Measurements from ENCODE around the gene RPS18. TPM values are rescaled to one million over a fixed set of nuclear protein-coding genes. Genes with fewer than 3 reads are reported as not detected.

Gene RPS18
- total RNA-seq, 1 donor from 2014 or later, result 2,626 TPM

DNA sequence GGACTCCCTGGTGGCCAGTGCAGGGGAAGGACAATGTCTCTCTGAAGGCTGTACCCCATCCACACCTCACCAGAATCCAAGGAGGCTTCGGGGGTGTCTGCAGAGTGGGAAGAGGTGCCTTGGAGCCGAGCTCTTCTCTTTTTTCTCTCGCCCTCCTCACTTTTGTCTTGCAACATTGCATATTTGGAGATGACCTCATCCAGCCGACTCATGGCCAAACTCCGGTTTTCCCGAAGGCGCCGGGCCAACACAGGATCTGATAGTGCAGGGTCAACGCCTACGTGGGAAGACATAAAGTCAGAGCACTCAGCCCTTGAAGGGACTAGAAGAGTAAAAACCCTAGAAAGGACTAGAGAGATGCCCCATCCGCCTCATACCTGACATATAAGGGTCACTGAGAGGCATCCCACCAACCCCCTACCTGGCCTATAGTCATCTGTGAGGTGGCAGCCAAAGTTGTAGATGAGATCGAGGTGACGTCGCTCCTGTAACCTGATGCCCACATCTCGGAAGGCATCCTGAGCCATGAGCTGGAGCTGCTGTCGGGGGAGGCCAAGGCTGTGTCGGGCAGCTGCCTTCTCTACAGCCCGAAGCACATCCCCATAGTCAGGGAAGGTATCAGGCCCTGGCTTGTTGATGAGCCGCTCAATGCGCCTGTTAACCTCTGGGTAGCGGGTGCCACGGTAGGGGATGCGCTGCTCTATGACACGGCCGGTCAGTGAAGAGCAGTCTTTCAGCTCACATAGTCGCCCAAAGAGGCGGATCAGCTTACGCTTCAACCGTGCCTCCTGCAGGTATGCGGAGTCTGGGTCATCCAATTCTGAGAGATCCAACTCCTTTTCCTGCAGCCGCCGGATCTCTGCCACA, 48.7 kb downstream of the RPS18 start:
- H3K9me3 Mint-ChIP-seq, result no peaks in the 10 kb centered on the region
- H3K27ac Mint-ChIP-seq, result peak overlapping the region; percentile 21
- TF ChIP-seq, protein P1, sequence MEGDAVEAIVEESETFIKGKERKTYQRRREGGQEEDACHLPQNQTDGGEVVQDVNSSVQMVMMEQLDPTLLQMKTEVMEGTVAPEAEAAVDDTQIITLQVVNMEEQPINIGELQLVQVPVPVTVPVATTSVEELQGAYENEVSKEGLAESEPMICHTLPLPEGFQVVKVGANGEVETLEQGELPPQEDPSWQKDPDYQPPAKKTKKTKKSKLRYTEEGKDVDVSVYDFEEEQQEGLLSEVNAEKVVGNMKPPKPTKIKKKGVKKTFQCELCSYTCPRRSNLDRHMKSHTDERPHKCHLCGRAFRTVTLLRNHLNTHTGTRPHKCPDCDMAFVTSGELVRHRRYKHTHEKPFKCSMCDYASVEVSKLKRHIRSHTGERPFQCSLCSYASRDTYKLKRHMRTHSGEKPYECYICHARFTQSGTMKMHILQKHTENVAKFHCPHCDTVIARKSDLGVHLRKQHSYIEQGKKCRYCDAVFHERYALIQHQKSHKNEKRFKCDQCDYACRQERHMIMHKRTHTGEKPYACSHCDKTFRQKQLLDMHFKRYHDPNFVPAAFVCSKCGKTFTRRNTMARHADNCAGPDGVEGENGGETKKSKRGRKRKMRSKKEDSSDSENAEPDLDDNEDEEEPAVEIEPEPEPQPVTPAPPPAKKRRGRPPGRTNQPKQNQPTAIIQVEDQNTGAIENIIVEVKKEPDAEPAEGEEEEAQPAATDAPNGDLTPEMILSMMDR (IDR thresholded peaks at IDR 0.05; ENCODE audit: unreplicated experiment), result no peak
- peaks cover 65% of the 10 kb centered on the region for H3K4me1 Mint-ChIP-seq
- no peak for DNase-seq (ENCODE audit: low spot score in 2 of 2, unreplicated experiment in 2 of 2)
- H3K36me3 Mint-ChIP-seq, result peaks cover 21% of the 10 kb centered on the region
- no peaks in the 10 kb centered on the region for H3K27me3 Mint-ChIP-seq (ENCODE audit: low read depth)
- H3K4me3 Mint-ChIP-seq, result peak overlapping the region; percentile 57

DNA sequence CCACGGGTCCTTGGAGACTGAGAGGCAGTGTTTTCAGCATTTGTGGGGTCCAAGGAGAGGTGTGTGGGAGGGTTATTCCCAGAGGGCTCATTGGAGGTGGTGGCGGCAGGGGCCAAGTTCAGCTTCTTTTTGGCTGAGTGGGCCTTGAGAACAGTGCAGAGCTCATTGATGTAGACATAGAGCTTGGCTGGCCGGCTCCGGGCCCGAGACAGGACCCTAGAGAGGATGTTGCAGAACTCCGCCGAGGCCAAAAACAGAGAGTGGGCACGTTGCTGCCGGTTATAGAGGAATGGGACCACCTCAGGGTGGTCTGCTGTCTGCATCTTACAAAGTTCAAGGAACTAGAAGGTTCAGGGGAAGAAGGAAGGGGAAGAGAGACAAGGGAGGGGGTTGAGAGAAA, 49.4 kb downstream of the RPS18 start:
- TF ChIP-seq, protein P1 (IDR thresholded peaks at IDR 0.05; ENCODE audit: unreplicated experiment), result no peak
- no peak for DNase-seq (ENCODE audit: low spot score in 2 of 2, unreplicated experiment in 2 of 2)
- Mint-ChIP-seq H3K4me3 (peak overlapping the region; percentile 57), H3K27ac (peak overlapping the region; percentile 44), H3K4me1 (peaks cover 64% of the 10 kb centered on the region), H3K9me3 (no peaks in the 10 kb centered on the region), H3K27me3 (ENCODE audit: low read depth) (no peaks in the 10 kb centered on the region), H3K36me3 (peaks cover 19% of the 10 kb centered on the region)

DNA sequence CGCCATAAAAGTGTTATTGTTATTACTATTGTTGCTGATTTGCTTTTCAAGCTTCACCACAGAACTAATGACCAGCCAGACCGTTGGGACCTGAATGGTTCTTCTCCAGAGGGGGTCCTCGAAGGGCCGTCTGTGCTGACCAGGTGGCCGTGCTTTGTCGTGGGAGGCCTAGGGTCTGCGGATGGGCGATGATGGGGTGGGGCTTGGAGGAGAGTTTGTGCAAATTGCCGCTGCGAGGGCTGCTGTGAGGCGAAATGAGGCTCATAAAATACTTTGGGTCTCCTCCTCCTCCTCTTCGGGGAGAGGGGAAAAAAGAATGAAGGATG, 51.7 kb downstream of the RPS18 start:
- no peak for DNase-seq (ENCODE audit: low spot score in 2 of 2, unreplicated experiment in 2 of 2)

DNA sequence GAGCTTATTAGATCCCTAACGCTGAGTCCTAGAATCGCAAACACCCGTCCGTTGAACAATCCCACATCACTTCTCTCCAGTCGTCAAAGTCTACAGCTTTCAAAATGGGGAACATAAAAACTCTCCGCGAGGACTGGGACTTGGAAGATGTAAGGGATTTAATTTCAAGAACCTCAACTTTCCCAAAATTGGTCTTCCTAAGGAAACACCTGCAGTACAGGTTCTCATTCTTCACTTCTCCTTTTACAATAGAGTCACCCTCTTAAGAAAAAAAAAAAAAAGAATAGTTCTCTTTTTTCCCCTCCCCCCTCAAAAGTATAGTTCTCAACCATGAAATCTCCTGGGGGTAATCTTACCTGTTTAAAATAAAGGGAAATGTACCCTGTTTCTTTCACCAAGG, 52.2 kb downstream of the RPS18 start:
- DNase-seq (ENCODE audit: low spot score in 2 of 2, unreplicated experiment in 2 of 2), result no peak
- TF ChIP-seq, protein P1 (IDR thresholded peaks at IDR 0.05; ENCODE audit: unreplicated experiment), result no peak
- H3K27me3 Mint-ChIP-seq (ENCODE audit: low read depth), result no peaks in the 10 kb centered on the region
- H3K4me3 Mint-ChIP-seq, result peak overlapping the region; percentile 90
- no peak overlapping the region for H3K27ac Mint-ChIP-seq
- H3K36me3 Mint-ChIP-seq, result peaks cover 14% of the 10 kb centered on the region
- H3K9me3 Mint-ChIP-seq, result no peaks in the 10 kb centered on the region
- H3K4me1 Mint-ChIP-seq, result peaks cover 42% of the 10 kb centered on the region

More for the DNA sequence above, 51.7 kb downstream of the RPS18 start:
- Mint-ChIP-seq H3K9me3 (no peaks in the 10 kb centered on the region), H3K4me3 (peak overlapping the region; percentile 90), H3K27me3 (ENCODE audit: low read depth) (no peaks in the 10 kb centered on the region), H3K36me3 (peaks cover 18% of the 10 kb centered on the region), H3K4me1 (peaks cover 46% of the 10 kb centered on the region), H3K27ac (peak overlapping the region; percentile 97)
- TF ChIP-seq, protein P1 (IDR thresholded peaks at IDR 0.05; ENCODE audit: unreplicated experiment), result no peak

Small RNA genes lying within 50 kb of the gene (microRNA-seq; reads per million reads assigned to microRNA genes)
- gene MIR6834 (not detected), gene MIR6873 (not detected)

Other genes starting within 250 kb of the RPS18 start
- gene HLA-DPA1, start 198.4 kb upstream of the RPS18 start, total RNA-seq, result 2.0 to 2.2 TPM (median 2.0 TPM) in 3 replicates
- gene HLA-DPB1, start 196.1 kb upstream of the RPS18 start, total RNA-seq, result 12.0 to 12.7 TPM (median 12.0 TPM) in 3 replicates
- gene COL11A2, start 79.6 kb upstream of the RPS18 start, total RNA-seq, result 12.6 to 14.4 TPM (median 14.2 TPM) in 3 replicates
- gene RXRB, start 71.4 kb upstream of the RPS18 start, total RNA-seq, result 67.6 to 70.4 TPM (median 70.3 TPM) in 3 replicates
- 138 to 140 TPM (median 140 TPM) in 3 replicates for gene SLC39A7, start 71.2 kb upstream of the RPS18 start, total RNA-seq
- gene HSD17B8, start 67.4 kb upstream of the RPS18 start, total RNA-seq, result 15.0 to 15.3 TPM (median 15.1 TPM) in 3 replicates
- 55.8 to 59.0 TPM (median 56.0 TPM) in 3 replicates for gene RING1, start 63.6 kb upstream of the RPS18 start, total RNA-seq
- gene VPS52, start 199 bp upstream of the RPS18 start, total RNA-seq, result 67.2 to 69.8 TPM (median 69.6 TPM) in 3 replicates
- 3.9 to 4.6 TPM (median 4.3 TPM) in 3 replicates for gene B3GALT4, start 5.0 kb downstream of the RPS18 start, total RNA-seq
- 46.2 to 53.6 TPM (median 52.0 TPM) in 3 replicates for gene WDR46, start 17.2 kb downstream of the RPS18 start, total RNA-seq
- gene PFDN6, start 17.5 kb downstream of the RPS18 start, total RNA-seq, result 38.7 to 43.0 TPM (median 39.9 TPM) in 3 replicates
- 108 to 113 TPM (median 112 TPM) in 3 replicates for gene RGL2, start 26.9 kb downstream of the RPS18 start, total RNA-seq
- 62.8 to 68.3 TPM (median 64.4 TPM) in 3 replicates for gene TAPBP, start 42.0 kb downstream of the RPS18 start, total RNA-seq
- 33.2 to 36.0 TPM (median 35.8 TPM) in 3 replicates for gene ZBTB22, start 45.7 kb downstream of the RPS18 start, total RNA-seq
- gene DAXX, start 50.9 kb downstream of the RPS18 start, total RNA-seq, result 31.9 to 33.2 TPM (median 33.1 TPM) in 3 replicates
- 30.1 to 31.3 TPM (median 30.3 TPM) in 3 replicates for gene KIFC1, start 119.7 kb downstream of the RPS18 start, total RNA-seq
- gene PHF1, start 138.9 kb downstream of the RPS18 start, total RNA-seq, result 61.0 to 63.6 TPM (median 63.0 TPM) in 3 replicates
- gene CUTA, start 146.0 kb downstream of the RPS18 start, total RNA-seq, result 238 to 239 TPM (median 239 TPM) in 3 replicates
- 57.7 to 66.1 TPM (median 65.1 TPM) in 3 replicates for gene SYNGAP1, start 148.0 kb downstream of the RPS18 start, total RNA-seq
- gene ZBTB9, start 182.5 kb downstream of the RPS18 start, total RNA-seq, result 9.6 to 10.2 TPM (median 10.0 TPM) in 3 replicates